Hepatocyte (in vitro differentiated cells): ENCODE data around the gene GPER1.

Experiments
- EZH2 ChIP-seq: fragments of 200-600 bp; sonication (generic); IDR thresholded peaks from 2 replicates; pipeline ENCODE4 v1.6.1; 2016; ENCODE audit warnings: antibody characterized with exemption, mild to moderate bottlenecking, borderline replicate concordance
- TF ChIP-seq, protein P1 (sequence below): fragments of 200-600 bp; sonication (generic); IDR thresholded peaks from 2 replicates; pipeline ENCODE4 v1.5.1; 2016; ENCODE audit warnings: antibody characterized with exemption, mild to moderate bottlenecking; ENCODE audit not compliant: poor library complexity

DNA sequence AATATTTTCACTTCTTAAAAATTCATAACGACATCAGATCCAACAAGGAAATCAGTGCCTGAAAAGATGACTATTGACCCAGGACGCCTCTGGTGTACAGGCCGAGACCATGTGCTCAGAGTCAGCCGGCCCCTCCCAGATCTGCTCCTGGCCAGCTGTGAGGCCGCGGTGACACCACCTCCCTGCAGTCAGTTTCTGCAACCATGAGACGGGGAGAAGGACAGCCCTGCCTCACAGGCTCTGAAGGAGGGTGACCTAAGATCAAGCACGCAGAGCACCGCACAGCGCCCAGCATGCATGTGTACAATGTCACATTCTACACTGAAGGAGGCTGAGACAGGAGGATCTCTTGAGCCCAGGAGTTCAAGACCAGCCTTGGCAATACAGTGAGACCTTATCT lies 2.6 kb upstream of the GPER1 start:
- TF ChIP-seq, protein P1, sequence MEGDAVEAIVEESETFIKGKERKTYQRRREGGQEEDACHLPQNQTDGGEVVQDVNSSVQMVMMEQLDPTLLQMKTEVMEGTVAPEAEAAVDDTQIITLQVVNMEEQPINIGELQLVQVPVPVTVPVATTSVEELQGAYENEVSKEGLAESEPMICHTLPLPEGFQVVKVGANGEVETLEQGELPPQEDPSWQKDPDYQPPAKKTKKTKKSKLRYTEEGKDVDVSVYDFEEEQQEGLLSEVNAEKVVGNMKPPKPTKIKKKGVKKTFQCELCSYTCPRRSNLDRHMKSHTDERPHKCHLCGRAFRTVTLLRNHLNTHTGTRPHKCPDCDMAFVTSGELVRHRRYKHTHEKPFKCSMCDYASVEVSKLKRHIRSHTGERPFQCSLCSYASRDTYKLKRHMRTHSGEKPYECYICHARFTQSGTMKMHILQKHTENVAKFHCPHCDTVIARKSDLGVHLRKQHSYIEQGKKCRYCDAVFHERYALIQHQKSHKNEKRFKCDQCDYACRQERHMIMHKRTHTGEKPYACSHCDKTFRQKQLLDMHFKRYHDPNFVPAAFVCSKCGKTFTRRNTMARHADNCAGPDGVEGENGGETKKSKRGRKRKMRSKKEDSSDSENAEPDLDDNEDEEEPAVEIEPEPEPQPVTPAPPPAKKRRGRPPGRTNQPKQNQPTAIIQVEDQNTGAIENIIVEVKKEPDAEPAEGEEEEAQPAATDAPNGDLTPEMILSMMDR, result no peak
- no peak for TF ChIP-seq EZH2
